ENCODE measurements around the gene AMIGO3.
"Not testable (repeated sequence)": the region's sequence is repeated elsewhere in the genome, so short reads cannot be mapped to it uniquely, and the experiment has no call there.

The AMIGO3 gene

DNA sequence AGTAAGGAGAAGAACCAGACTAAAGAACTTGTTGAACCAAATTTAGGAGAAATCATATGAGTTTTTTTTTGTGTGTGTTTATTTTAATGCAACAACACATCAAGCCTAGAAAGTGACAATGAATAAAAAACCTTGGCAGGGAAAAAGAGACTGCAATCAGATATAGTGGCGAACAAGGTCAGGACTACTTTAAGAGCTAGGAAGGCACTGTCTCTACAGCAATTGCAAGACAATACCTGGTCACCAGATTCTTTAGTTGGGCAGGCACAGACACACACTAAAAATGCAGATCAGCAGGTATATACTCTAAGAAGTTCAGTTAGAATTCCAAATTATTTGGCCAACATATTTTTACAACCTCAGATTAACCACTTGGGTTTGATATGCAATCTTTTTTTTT lies 35.1 kb upstream of the AMIGO3 start:
- no peak for TF ChIP-seq CTCF (IDR thresholded peaks at IDR 0.05; ENCODE audit: low read depth, low read length, missing control alignments)
- no peak for DNase-seq (ENCODE audit: low read depth)
- H3K4me3 ChIP-seq (ENCODE audit: low read depth, low read length), result no peak overlapping the region

DNA sequence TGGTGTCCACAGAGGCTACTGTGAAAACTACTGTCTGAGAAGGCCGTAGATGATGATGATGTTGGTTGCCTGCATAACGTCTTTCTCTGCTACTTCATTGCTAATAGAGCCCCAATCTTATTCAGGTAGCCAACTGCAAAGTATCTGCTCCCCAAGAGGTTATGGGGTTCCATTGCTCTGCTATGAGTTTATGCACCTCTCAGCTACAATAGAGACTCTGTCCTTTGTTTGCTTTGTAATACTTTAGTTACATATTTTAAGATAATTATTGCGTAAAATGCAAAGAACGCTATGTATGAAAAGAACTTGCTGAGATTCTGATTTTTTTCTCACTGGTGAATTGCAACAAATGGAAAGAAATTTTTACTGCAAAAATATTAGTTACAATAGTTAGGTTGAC lies 32.0 kb upstream of the AMIGO3 start:
- TF ChIP-seq CTCF (IDR thresholded peaks at IDR 0.05; ENCODE audit: low read depth, low read length, missing control alignments), result no peak
- no peak for DNase-seq (ENCODE audit: low read depth)
- no peak overlapping the region for H3K4me3 ChIP-seq (ENCODE audit: low read depth, low read length)

DNA sequence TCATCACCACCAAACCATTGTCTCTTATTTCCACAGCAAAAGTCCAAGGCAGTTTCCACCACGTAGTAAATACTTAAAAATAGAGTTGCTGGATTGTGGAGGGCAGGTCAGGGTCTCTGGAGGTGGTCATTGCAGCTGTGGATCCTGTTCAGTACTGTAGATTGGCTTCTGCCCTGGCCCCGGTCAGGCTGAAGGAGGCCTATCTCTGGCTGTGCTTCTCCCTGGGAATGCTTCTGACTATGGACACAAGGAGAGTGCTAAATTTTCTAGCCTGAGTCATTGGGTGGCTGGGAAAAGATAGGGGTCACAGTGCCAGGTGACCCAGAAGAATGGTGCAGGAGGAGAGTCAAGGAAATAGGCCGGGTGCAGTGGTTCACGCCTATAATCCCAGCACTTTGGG lies 30.6 kb upstream of the AMIGO3 start:
- no peak for DNase-seq (ENCODE audit: low read depth)
- H3K4me3 ChIP-seq (ENCODE audit: low read depth, low read length), result no peak overlapping the region
- no peak for TF ChIP-seq CTCF (IDR thresholded peaks at IDR 0.05; ENCODE audit: low read depth, low read length, missing control alignments)

GRCh38 chr3:49748874-49749273 lies 29.4 kb upstream of the AMIGO3 start:
- DNase-seq (ENCODE audit: low read depth); H3K4me3 ChIP-seq (ENCODE audit: low read depth, low read length): not testable (repeated sequence)

- H3K4me3 ChIP-seq (ENCODE audit: low read depth, low read length), result no peak overlapping the region
- TF ChIP-seq CTCF (IDR thresholded peaks at IDR 0.05; ENCODE audit: low read depth, low read length, missing control alignments), result no peak
- DNase-seq (ENCODE audit: low read depth), result no peak
Measured at GRCh38 chr3:49747792-49748480, 28.5 kb upstream of the AMIGO3 start.

GRCh38 chr3:49745986-49746385 lies 26.5 kb upstream of the AMIGO3 start:
- no peak for DNase-seq (ENCODE audit: low read depth)
- no peak overlapping the region for H3K4me3 ChIP-seq (ENCODE audit: low read depth, low read length)
- TF ChIP-seq CTCF (IDR thresholded peaks at IDR 0.05; ENCODE audit: low read depth, low read length, missing control alignments), result no peak

GRCh38 chr3:49740427-49740826 lies 20.9 kb upstream of the AMIGO3 start:
- TF ChIP-seq CTCF (IDR thresholded peaks at IDR 0.05; ENCODE audit: low read depth, low read length, missing control alignments), result no peak
- DNase-seq (ENCODE audit: low read depth), result no peak
- H3K4me3 ChIP-seq (ENCODE audit: low read depth, low read length), result no peak overlapping the region

All from GM12864 (cell line).